A549 (cell line): ENCODE measurements around the gene NINJ1.

Experiments
- CBX8 ChIP-seq: fragments of 200-600 bp; sonication (generic); IDR thresholded peaks from 2 replicates; pipeline ENCODE4 v1.6.1; 2016
- CEBPB ChIP-seq, 2 experiments: fragments of >200 bp in 1 of 2; sonication (Bioruptor Twin) in 1 of 2; formaldehyde crosslinking in 1 of 2; IDR thresholded peaks; 2 replicates each; pipeline ENCODE4 v1.6.1; 2012 to 2016
- CHD2 ChIP-seq: fragments of 150-350 bp; IDR thresholded peaks from 2 replicates; pipeline ENCODE4 v1.6.1; 2014; ENCODE audit warnings: low read length; ENCODE audit not compliant: partially characterized antibody
- CTCF ChIP-seq: fragments of >200 bp; sonication (Bioruptor Twin); formaldehyde crosslinking; IDR thresholded peaks from 3 replicates; pipeline ENCODE4 v1.5.1; 2016
- E2F6 ChIP-seq: IDR thresholded peaks from 2 replicates; pipeline ENCODE4 v1.6.1; 2012; ENCODE audit warnings: low read depth, borderline replicate concordance
- KDM5A ChIP-seq: fragments of 200-600 bp; sonication (generic); IDR thresholded peaks from 2 replicates; pipeline ENCODE4 v1.6.1; 2016; ENCODE audit warnings: antibody characterized with exemption, mild to moderate bottlenecking
- MAX ChIP-seq: IDR thresholded peaks from 2 replicates; pipeline ENCODE4 v1.6.1; 2012
- PBX3 ChIP-seq: IDR thresholded peaks from 2 replicates; pipeline ENCODE4 v1.6.1; 2012
- POLR2A ChIP-seq: IDR thresholded peaks from 2 replicates; pipeline ENCODE4 v1.6.1; 2012; ENCODE audit warnings: mild to moderate bottlenecking, low read length
- RCOR1 ChIP-seq: fragments of 150-350 bp; IDR thresholded peaks from 2 replicates; pipeline ENCODE4 v1.6.1; 2014; ENCODE audit warnings: antibody characterized with exemption, low read length, low read depth
- TP53 ChIP-seq: fragments of 250-450 bp; sonication (Bioruptor Pico); IDR thresholded peaks from 2 replicates; pipeline ENCODE4 v1.5.0; 2021; ENCODE audit warnings: mild to moderate bottlenecking, moderate library complexity
- ZSCAN20 ChIP-seq: fragments of 250-450 bp; sonication (Bioruptor Pico); IDR thresholded peaks from 2 replicates; pipeline ENCODE4 v1.8.0; 2022; ENCODE audit warnings: mild to moderate bottlenecking, moderate library complexity

- TF ChIP-seq MAX = no peak
- no peak for TF ChIP-seq CBX8
- no peak for TF ChIP-seq CTCF
- TF ChIP-seq RCOR1 = no peak
- TF ChIP-seq CEBPB (IDR thresholded peaks at IDR 0.05) = no peak
- no peak for TF ChIP-seq KDM5A
- TF ChIP-seq CHD2 = no peak
- no peak for TF ChIP-seq TP53 (CRISPR knock-in tag)
- no peak for TF ChIP-seq ZSCAN20 (CRISPR knock-in tag)
- TF ChIP-seq E2F6 = no peak
- no peak for TF ChIP-seq POLR2A
- TF ChIP-seq PBX3 = no peak
Measured at GRCh38 chr9:93093877-93094657, 40.0 kb downstream of the NINJ1 start.
